H1 (cell line): ENCODE measurements around the gene DDHD1. TPM values are rescaled to one million over a fixed set of nuclear protein-coding genes. Genes with fewer than 3 reads are reported as not detected.

Experiments used
- CTCF ChIA-PET: fragments of 300-600 bp; sonication (Branson Sonifier 250); formaldehyde crosslinking; loops from one replicate; lab custom pipeline; 2021; ENCODE audit not compliant: partially characterized antibody; lab: Charles Lee
- POLR2A ChIA-PET: fragments of 300-600 bp; sonication (Branson Sonifier 250); formaldehyde crosslinking; loops from one replicate; lab custom pipeline; 2021; ENCODE audit warnings: inconsistent platforms; ENCODE audit not compliant: partially characterized antibody; lab: Charles Lee
- DNase-seq, 2 experiments: peaks; one replicate each; pipeline versions ENCODE4 v3.0.0 to v3.0.0-alpha.2; 2010 to 2022; ENCODE audit warnings: low spot score in 2 of 2, low read depth in 1 of 2, mixed read lengths in 1 of 2
- FAIRE-seq: peaks from 2 replicates; lab custom pipeline; 2011; peaks lifted over from hg19 to GRCh38; lab: Jason Lieb, UNC
- H2AFZ ChIP-seq: 2 replicates; pipeline ENCODE4 v1.8.1; 2012; ENCODE audit warnings: low read length, inconsistent platforms
- H2AK5ac ChIP-seq: 2 replicates; pipeline ENCODE4 v1.6.1; 2013; ENCODE audit warnings: low read depth, low read length
- H2BK120ac ChIP-seq: replicated peaks from 2 replicates; pipeline ENCODE3; 2013; ENCODE audit warnings: low read depth, low read length, inconsistent platforms
- H2BK12ac ChIP-seq: 2 replicates; pipeline ENCODE4 v1.6.1; 2013; ENCODE audit warnings: low read depth, low read length
- H2BK15ac ChIP-seq: 2 replicates; pipeline ENCODE4 v1.6.1; 2013; ENCODE audit warnings: low read length
- H2BK20ac ChIP-seq: 2 replicates; pipeline ENCODE4 v1.6.1; 2013; ENCODE audit warnings: low read length
- H2BK5ac ChIP-seq: 2 replicates; pipeline ENCODE4 v1.6.1; 2013; ENCODE audit warnings: low read depth, low read length
- H3K14ac ChIP-seq: 2 replicates; pipeline ENCODE4 v1.6.1; 2013; ENCODE audit warnings: inconsistent platforms; ENCODE audit not compliant: insufficient read length
- H3K18ac ChIP-seq: 2 replicates; pipeline ENCODE4 v1.6.1; 2013; ENCODE audit warnings: low read length; ENCODE audit errors: extremely low read depth
- H3K23ac ChIP-seq: 2 replicates; pipeline ENCODE4 v1.6.1; 2013; ENCODE audit warnings: inconsistent platforms; ENCODE audit not compliant: insufficient read length
- H3K23me2 ChIP-seq: 2 replicates; pipeline ENCODE4 v1.6.1; 2013; ENCODE audit warnings: low read depth, low read length
- H3K27ac ChIP-seq: 2 replicates; pipeline ENCODE4 v1.6.1; 2011; ENCODE audit warnings: low read depth, low read length, inconsistent platforms
- H3K27me3 ChIP-seq, 4 experiments: replicated peaks in 1 of 4; 1 replicate in 1 of 4; 2 replicates in 3 of 4; pipeline versions ENCODE4 v1.6.1 to v1.8.1; 2011 to 2013; ENCODE audit warnings: low read length in 3 of 4, mild to moderate bottlenecking in 3 of 4, inconsistent platforms in 2 of 4, mixed read lengths in 2 of 4, moderate library complexity in 1 of 4; ENCODE audit not compliant: control insufficient read depth in 3 of 4, insufficient read depth in 3 of 4; ENCODE audit errors: extremely low read depth in 1 of 4
- H3K36me3 ChIP-seq, 4 experiments: 2 replicates each; pipeline versions ENCODE4 v1.6.1 to v1.8.1; 2011 to 2013; ENCODE audit warnings: mild to moderate bottlenecking in 4 of 4, low read length in 3 of 4, moderate library complexity in 2 of 4, control low read depth in 1 of 4, inconsistent platforms in 1 of 4; ENCODE audit not compliant: insufficient read depth in 4 of 4, control insufficient read depth in 2 of 4
- H3K4ac ChIP-seq: replicated peaks from 2 replicates; pipeline ENCODE3; 2013; ENCODE audit warnings: low read length, low read depth, mixed read lengths, inconsistent platforms; ENCODE audit not compliant: insufficient read length
- H3K4me1 ChIP-seq, 4 experiments: replicated peaks in 1 of 4; 1 replicate in 1 of 4; 2 replicates in 3 of 4; pipeline versions ENCODE4 v1.6.1 to v1.8.1; 2011 to 2013; ENCODE audit warnings: low read length in 3 of 4, inconsistent platforms in 2 of 4, mixed read lengths in 1 of 4; ENCODE audit not compliant: insufficient read depth in 4 of 4, control insufficient read depth in 3 of 4
- H3K4me2 ChIP-seq, 2 experiments: 2 replicates each; pipeline versions ENCODE4 v1.6.1 to v1.8.1; 2011 to 2013; ENCODE audit warnings: low read depth in 2 of 2, low read length in 2 of 2, control low read depth in 1 of 2, inconsistent platforms in 1 of 2, mild to moderate bottlenecking in 1 of 2; ENCODE audit not compliant: insufficient read depth in 1 of 2
- H3K4me3 ChIP-seq, 4 experiments: fragments of 200-600, 300-600 bp in 1 of 4; sonication (generic), shearing (Covaris generic), sonication (Bioruptor Twin) in 1 of 4; 2 replicates each; pipeline versions ENCODE4 v1.5.1 to v1.8.1; 2011 to 2016; ENCODE audit warnings: low read length in 4 of 4, low read depth in 3 of 4, control low read depth in 2 of 4, inconsistent platforms in 2 of 4, mild to moderate bottlenecking in 2 of 4, mixed read lengths in 1 of 4, moderate library complexity in 1 of 4; ENCODE audit not compliant: insufficient read depth in 2 of 4; ENCODE audit errors: extremely low read depth in 1 of 4
- H3K56ac ChIP-seq: replicated peaks from 2 replicates; pipeline ENCODE3; 2013; ENCODE audit warnings: low read depth, mild to moderate bottlenecking, mixed read lengths, low read length, inconsistent platforms; ENCODE audit not compliant: insufficient read length
- H3K79me1 ChIP-seq: 2 replicates; pipeline ENCODE4 v1.6.1; 2013; ENCODE audit warnings: low read depth, low read length, control low read depth
- H3K79me2 ChIP-seq, 2 experiments: 2 replicates each; pipeline versions ENCODE4 v1.6.1 to v1.8.1; 2012 to 2013; ENCODE audit warnings: low read length in 2 of 2, mild to moderate bottlenecking in 2 of 2, inconsistent platforms in 1 of 2; ENCODE audit not compliant: insufficient read depth in 2 of 2, control insufficient read depth in 1 of 2
- H3K9ac ChIP-seq, 4 experiments: replicated peaks in 1 of 4; 1 replicate in 1 of 4; 2 replicates in 3 of 4; pipeline versions ENCODE4 v1.6.1 to v1.8.1; 2011 to 2013; ENCODE audit warnings: low read depth in 3 of 4, low read length in 3 of 4, control low read depth in 2 of 4, mild to moderate bottlenecking in 2 of 4, moderate library complexity in 2 of 4, inconsistent platforms in 1 of 4; ENCODE audit errors: extremely low read depth in 1 of 4
- H3K9me3 ChIP-seq, 2 experiments: 2 replicates each; pipeline versions ENCODE4 v1.6.1 to v1.8.1; 2012 to 2013; ENCODE audit warnings: mild to moderate bottlenecking in 2 of 2, moderate library complexity in 2 of 2, control low read depth in 1 of 2, inconsistent platforms in 1 of 2, low read depth in 1 of 2, low read length in 1 of 2, mixed read lengths in 1 of 2; ENCODE audit not compliant: insufficient read depth in 2 of 2
- H4K20me1 ChIP-seq, 2 experiments: replicated peaks in 1 of 2; 2 replicates each; pipeline versions ENCODE3 to v1.8.1; 2011 to 2013; ENCODE audit warnings: inconsistent platforms in 2 of 2, low read length in 2 of 2, mild to moderate bottlenecking in 1 of 2; ENCODE audit not compliant: insufficient read depth in 2 of 2, control insufficient read depth in 1 of 2
- H4K5ac ChIP-seq: 2 replicates; pipeline ENCODE4 v1.6.1; 2013; ENCODE audit warnings: low read length, low read depth, mixed read lengths, inconsistent platforms; ENCODE audit not compliant: insufficient read length
- H4K8ac ChIP-seq: 2 replicates; pipeline ENCODE4 v1.8.0; 2013; ENCODE audit warnings: mild to moderate bottlenecking, moderate library complexity, low read length, inconsistent platforms; ENCODE audit not compliant: insufficient read depth; ENCODE audit errors: extremely low read depth
- H4K91ac ChIP-seq: replicated peaks from 2 replicates; pipeline ENCODE3; 2013; ENCODE audit warnings: low read length, mixed read lengths, inconsistent platforms; ENCODE audit not compliant: insufficient read length
- BRCA1 ChIP-seq: IDR thresholded peaks from 2 replicates; pipeline ENCODE4 v1.6.1; 2012; ENCODE audit warnings: low read depth, low read length, improper control_type of control experiment
- CBX5 ChIP-seq: fragments of 300-800, 300-1000 bp; sonication (generic); IDR thresholded peaks from 2 replicates; pipeline ENCODE4 v1.7.1; 2016; ENCODE audit warnings: antibody characterized with exemption, low read length, low read depth
- SP1 ChIP-seq: IDR thresholded peaks from 2 replicates; pipeline ENCODE4 v1.6.1; 2011; ENCODE audit warnings: low read depth, low read length
- SUZ12 ChIP-seq: fragments of 200-600 bp; sonication (generic); IDR thresholded peaks from 2 replicates; pipeline ENCODE4 v1.6.1; 2012; ENCODE audit warnings: mild to moderate bottlenecking, inconsistent platforms, low read length, moderate library complexity, mixed read lengths
- TAF7 ChIP-seq: optimal IDR thresholded peaks from 2 replicates; pipeline ENCODE3; 2011; ENCODE audit warnings: low read depth, mild to moderate bottlenecking, inconsistent platforms, low read length, moderate library complexity, borderline replicate concordance
- TBP ChIP-seq: IDR thresholded peaks from 2 replicates; pipeline ENCODE4 v1.6.1; 2011; ENCODE audit warnings: low read depth, low read length, improper control_type of control experiment
- WGBS, 2 experiments: shearing (Covaris generic) in 1 of 2; methylation state at CpG; one replicate each; pipeline versions ENCODE4 v1.1.6 to v1.1.7; 2013 to 2015; ENCODE audit warnings: low lambda C conversion rate in 2 of 2, mixed read lengths in 2 of 2, inconsistent platforms in 1 of 2, low coverage in 1 of 2, missing lambda C conversion rate in 1 of 2; ENCODE audit not compliant: insufficient replicate concordance in 2 of 2, insufficient coverage in 1 of 2, insufficient read length in 1 of 2; ENCODE audit errors: extremely low coverage in 1 of 2, missing lambda C conversion rate in 1 of 2; 5-methylcytosine and 5-hydroxymethylcytosine counted together
- polyA plus RNA-seq, 7 experiments: library from polyadenylated mRNA; depleted of rRNA in 3 of 7; stranded (reverse) in 5 of 7; unstranded in 2 of 7; fragments of >200 nt in 5 of 7; fragments of 200-250 nt in 2 of 7; gene quantifications; 1 replicate in 5 of 7; 2 replicates in 1 of 7; 4 replicates in 1 of 7; pipeline versions ENCODE4 v1.2.1 to v1.2.3, GENCODE V29; 2011 to 2013; ENCODE audit warnings: missing spikeins in 2 of 7, mixed read lengths in 2 of 7
- total RNA-seq: library from RNA; stranded (reverse); fragmentation: NEBNext Ultra II Directional; extraction: Animal tissue kit (Norgen Biotek cat#: 25700); gene quantifications from 2 replicates; pipeline ENCODE4 v1.2.1, GENCODE V29; 2021

Gene DDHD1
- total and polyA plus RNA-seq, 2 of the 8 experiments (the other 6 are each of a cell fraction or from before 2014, with no cell fraction given) = 3.6 to 16.0 TPM

DNA sequence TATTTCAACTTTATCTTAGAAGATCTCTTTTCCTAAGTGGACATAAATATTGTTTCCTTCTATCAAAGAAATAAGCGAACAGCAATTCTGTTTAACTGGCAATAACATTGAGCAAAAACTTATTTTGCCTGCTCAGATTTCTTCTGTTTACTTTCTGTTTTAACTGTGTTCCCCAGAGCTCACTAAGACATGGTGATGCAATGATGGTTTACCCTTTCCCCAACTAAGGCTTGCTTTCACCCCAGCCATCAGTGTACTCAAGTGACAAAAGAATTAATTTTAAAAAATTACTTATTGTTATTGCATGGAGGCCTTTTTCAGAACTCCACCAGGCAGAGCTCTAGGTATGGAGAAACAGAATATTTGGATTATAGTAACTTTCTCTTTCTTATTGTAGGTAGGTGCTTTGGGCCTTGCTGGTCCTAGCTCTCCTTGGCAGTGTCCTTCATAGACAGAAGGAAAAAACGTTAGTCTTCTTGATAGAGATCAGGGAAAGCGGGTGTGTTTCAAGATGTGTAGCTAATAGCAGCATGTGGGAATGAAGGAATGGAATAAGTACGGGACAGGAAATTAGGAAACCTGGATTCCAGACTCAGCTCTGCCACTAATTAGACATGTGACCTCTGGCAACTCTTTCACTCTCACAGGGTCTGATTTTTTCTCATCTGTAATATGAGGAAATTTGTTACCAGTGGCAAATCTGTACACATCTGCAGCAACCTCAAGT, 14.6 kb upstream of the DDHD1 start:
- Histone ChIP-seq H2AK5ac (no peak overlapping the region), H3K18ac (no peak overlapping the region), H3K23ac (no peak overlapping the region), H3K79me1 (no peaks in the 10 kb centered on the region), H3K4me3 (no peak overlapping the region), H3K9ac (no peak overlapping the region), H2BK15ac (no peak overlapping the region), H4K8ac (no peak overlapping the region), H2BK5ac (no peak overlapping the region), H3K56ac (no peak overlapping the region), H2BK120ac (no peak overlapping the region), H4K20me1 (no peaks in the 10 kb centered on the region), H3K4me1 (no peaks in the 10 kb centered on the region), H3K9me3 (no peaks in the 10 kb centered on the region), H3K4ac (no peak overlapping the region), H4K5ac (no peak overlapping the region), H2AFZ (no peak overlapping the region)
- DNase-seq = no peak
- ChIA-PET CTCF (interaction anchor here (0.6 to 1.4 kb wide), 2 partner anchors 30 to 426 kb away, joined by 3 to 5 read pairs; no protein-coding TSS in a partner anchor), POLR2A (no interaction called here)
- 91% methylated on average over 4 of the region's 4 CpGs; no CpG with 5 or more reads in 1 of the 2 experiments for WGBS, 2 experiments
- no peak for FAIRE-seq
- TF ChIP-seq CBX5 (no peak), BRCA1 (no peak), TAF7 (no peak), SP1 (no peak), TBP (no peak), SUZ12 (no peak)
- TF ChIP-seq, all 59 proteins: peak for 0
- Histone ChIP-seq H2BK12ac (no peak overlapping the region), H3K23me2 (no peaks in the 10 kb centered on the region), H2BK20ac (no peak overlapping the region), H3K14ac (no peak overlapping the region), H3K36me3 (no peaks in the 10 kb centered on the region), H4K91ac (no peak overlapping the region), H3K27ac (no peak overlapping the region), H3K4me2 (no peak overlapping the region), H3K27me3 (no peaks in the 10 kb centered on the region), H3K79me2 (no peaks in the 10 kb centered on the region)
